GM12874 (cell line): ENCODE measurements around the gene SOD2.

Source experiments
- TF ChIP-seq, protein P1 (sequence below): IDR thresholded peaks from 2 replicates; pipeline ENCODE4 v1.5.1; 2011; ENCODE audit warnings: low read depth, mild to moderate bottlenecking, control low read depth, low read length, moderate library complexity; ENCODE audit not compliant: insufficient read depth

SOD2 gene

DNA sequence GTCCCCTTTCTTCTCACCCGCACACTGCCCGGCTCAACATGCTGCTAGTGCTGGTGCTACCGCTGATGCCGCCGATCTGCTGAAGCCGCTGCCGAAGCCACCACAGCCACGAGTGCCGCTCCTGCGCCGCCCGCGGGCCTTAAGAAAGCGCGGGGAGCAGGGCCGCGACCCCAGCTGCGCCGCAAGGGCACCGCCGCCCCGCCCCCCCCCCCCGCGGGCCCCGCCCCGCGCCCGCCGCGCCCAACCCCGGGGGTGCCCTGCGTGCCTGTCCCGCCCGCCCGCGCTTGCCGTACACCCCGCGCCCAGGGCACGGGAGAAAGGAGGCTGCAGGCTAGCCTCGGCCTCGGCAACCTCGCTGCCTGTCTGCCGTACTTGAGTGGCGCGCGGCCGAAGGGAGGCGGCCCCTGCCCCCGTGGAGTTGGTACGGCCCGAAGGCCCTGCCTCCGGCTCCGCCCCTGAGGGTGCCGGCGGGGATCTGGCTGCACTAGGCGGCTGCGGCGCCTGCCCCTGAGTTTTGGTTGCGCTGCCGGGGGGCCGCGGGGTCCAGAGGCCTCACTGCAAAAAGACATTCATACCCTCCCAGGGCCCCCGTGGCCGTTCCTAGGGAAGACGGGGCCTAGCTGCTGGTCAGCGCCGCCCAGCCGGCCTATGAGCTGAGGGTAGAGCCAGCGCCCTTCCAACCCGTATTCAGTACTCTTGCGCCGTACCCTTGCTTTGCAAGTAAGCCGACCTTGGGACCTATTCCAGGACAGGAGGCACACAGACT lies at the start of gene SOD2:
SOD2 (minus strand) TSS at position 114 of the 766 bp plus-strand sequence; CDS start at position 40, 74 bp downstream.
- TF ChIP-seq, protein P1, sequence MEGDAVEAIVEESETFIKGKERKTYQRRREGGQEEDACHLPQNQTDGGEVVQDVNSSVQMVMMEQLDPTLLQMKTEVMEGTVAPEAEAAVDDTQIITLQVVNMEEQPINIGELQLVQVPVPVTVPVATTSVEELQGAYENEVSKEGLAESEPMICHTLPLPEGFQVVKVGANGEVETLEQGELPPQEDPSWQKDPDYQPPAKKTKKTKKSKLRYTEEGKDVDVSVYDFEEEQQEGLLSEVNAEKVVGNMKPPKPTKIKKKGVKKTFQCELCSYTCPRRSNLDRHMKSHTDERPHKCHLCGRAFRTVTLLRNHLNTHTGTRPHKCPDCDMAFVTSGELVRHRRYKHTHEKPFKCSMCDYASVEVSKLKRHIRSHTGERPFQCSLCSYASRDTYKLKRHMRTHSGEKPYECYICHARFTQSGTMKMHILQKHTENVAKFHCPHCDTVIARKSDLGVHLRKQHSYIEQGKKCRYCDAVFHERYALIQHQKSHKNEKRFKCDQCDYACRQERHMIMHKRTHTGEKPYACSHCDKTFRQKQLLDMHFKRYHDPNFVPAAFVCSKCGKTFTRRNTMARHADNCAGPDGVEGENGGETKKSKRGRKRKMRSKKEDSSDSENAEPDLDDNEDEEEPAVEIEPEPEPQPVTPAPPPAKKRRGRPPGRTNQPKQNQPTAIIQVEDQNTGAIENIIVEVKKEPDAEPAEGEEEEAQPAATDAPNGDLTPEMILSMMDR = no peak

DNA sequence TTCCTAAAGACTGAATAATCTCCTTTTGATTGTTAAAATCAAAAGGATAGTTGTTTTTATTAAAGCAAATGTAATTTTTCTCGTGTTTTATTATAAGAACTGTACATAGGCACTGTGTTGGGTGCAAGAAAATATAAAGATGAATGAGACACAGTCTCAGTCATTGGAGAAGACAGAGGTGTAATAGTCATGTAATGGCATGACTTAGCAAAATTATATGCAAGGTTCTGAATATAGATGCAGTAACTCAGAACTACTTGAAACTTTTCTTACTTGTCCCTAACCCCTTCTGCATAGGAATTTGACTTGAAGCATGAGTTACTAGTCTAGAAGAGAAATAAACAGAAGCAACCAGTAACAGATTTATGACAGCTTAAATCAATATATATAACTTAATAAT lies 49.1 kb upstream of the SOD2 start:
- TF ChIP-seq, protein P1 = no peak

DNA sequence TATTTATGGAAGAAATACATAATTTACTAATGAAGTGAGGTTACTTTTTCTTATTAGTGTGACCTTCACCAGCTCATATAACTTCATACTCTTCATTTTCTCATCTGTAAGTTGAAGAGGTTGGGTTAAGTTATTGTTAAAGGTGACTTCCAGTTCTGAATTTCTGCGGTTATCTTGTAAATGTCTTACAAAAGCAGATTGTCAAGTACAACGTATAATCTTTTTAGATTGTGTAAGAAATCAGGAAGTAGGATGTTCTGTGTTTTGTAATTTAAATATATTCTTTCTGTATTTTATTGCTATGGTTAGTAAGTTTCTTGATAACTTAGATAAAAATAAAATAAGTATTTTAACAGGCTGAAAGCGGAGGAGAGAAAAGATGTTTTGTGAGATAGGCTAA lies 46.3 kb upstream of the SOD2 start:
- TF ChIP-seq, protein P1 = no peak

DNA sequence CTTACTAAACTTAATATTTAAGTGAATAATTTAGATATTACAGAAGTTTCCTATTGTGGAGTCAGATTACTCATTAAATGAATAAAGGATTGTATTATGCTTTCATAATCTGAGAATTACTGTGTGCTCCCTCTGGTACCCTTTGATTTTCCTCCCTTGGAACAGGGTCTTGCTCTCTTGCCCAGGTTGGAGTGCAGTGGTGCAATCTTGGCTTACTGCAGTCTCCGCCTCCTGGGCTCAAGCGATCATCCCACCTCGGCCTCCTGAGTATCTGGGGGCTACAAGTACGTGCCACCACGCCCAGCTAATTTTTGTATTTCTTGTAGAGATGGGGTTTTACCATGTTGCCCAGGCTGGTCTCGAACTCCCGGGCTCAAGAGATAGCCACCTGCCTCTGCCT lies 43.9 kb upstream of the SOD2 start:
- TF ChIP-seq, protein P1 = no peak

DNA sequence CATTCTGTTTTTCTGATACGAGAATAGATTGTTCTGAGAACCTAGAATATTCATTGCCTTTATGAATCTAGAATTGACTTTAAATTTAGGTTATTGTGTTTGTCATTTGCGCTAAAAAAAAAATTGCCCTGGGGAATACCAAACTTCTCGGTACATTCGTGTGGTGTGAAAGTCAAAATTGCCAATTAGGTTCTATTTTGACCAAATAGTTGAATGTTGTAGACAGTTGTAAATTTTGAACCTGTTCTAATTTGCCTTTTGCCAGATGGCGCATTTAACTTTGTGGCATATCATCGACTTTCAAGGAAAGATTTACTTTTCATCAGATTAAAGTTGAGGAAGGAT lies 37.3 kb upstream of the SOD2 start:
- TF ChIP-seq, protein P1 = no peak

DNA sequence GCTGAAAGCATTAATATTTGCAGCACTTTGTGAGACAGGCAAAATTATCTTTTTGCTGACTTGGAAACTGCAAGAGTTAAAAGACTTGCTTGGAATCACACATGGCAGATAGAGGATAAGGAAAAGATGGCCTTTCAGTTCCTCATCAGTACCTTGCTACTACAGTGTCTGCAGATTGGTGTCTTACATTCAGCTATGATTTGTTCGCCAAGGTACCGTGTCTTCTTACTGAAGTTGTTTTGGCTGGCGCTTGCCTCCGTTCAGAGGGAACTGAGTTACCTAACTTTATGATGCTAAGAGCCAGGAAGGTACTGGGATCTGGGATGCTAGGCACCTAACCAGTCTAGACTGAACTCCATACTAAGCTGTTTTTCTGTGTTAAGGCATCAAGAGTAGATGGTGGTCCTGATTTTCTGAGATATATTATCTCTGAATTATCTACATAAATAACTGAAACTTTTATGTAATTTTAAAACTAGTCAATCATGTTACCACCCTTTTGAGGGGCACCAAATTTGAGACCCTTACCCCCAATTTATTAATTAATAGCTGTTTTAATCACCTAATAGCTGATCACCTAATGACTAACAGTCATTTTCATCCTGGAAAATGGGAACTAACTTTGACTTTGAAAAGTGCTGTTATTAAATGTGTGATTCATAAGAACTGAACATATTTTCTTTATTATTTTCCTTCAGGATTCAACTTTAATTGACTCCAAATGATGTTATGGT lies 36.7 kb upstream of the SOD2 start:
- TF ChIP-seq, protein P1 = no peak

DNA sequence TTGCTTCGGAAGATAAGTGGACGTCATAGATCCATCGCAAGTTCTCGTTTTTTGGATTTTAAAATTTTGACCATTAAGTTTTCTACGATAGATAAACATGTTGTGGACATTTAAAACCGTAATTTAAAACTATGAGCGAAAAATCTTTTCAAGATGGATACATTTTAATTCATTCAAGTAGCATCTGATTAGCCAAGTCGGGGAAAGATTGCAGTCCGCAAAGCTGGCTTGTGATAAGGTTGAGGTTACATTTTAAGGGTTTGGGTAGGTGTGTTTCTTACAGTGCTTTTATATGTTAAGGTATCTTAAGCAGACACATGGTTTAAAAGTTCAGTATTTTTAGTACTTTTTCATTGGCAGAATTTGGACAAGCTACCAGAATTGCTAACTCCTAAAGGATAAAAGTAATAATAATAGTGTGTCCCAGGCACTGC lies 35.5 kb upstream of the SOD2 start:
- TF ChIP-seq, protein P1 = no peak
